Skeletal muscle satellite cell (primary cell): Measurements from ENCODE around the gene ANO10.

Experiments
- H3K27me3 ChIP-seq: 2 replicates; pipeline ENCODE4 v1.7.0; 2013; ENCODE audit warnings: low read length; ENCODE audit not compliant: control insufficient read depth, insufficient read depth
- H3K36me3 ChIP-seq: 2 replicates; pipeline ENCODE4 v1.7.0; 2013; ENCODE audit warnings: mild to moderate bottlenecking, control low read depth, low read length; ENCODE audit not compliant: insufficient read depth
- H3K4me1 ChIP-seq: 2 replicates; pipeline ENCODE4 v1.7.0; 2013; ENCODE audit warnings: low read length; ENCODE audit not compliant: control insufficient read depth, insufficient read depth
- H3K4me2 ChIP-seq: 2 replicates; pipeline ENCODE4 v1.7.0; 2013; ENCODE audit warnings: mild to moderate bottlenecking, low read length
- H3K4me3 ChIP-seq: 2 replicates; pipeline ENCODE4 v1.7.0; 2013; ENCODE audit warnings: low read length
- H3K9ac ChIP-seq: 2 replicates; pipeline ENCODE4 v1.7.0; 2013; ENCODE audit warnings: mild to moderate bottlenecking, low read depth, low read length, moderate library complexity
- H3K9me3 ChIP-seq: replicated peaks from 2 replicates; pipeline ENCODE4 v1.7.0; 2013; ENCODE audit warnings: mild to moderate bottlenecking, control low read depth, low read length

The ANO10 gene

DNA sequence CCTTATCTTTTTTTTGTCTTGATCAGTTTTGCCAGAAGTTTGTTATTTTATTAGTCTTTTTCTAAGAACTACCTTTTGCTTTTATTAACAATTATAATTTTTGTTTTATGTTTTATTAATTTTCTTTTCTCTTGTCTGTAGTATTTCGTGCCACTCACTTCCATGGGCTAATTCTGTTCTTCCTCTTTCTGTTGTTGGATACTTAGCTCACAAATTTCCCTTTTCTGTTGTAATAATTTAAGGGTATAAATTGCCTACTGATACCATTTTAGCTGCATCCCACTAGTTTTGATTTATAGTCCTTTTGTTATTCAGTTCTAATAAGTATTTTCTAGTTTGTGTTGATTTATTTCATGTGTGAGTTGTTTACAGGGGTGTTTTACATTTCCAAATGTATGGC is 286.8 kb downstream of the ANO10 start:
- H3K36me3 ChIP-seq: peaks cover 41% of the 10 kb centered on the region
- no peak overlapping the region for H3K4me3 ChIP-seq
- no peak overlapping the region for H3K9ac ChIP-seq
- no peaks in the 10 kb centered on the region for H3K4me1 ChIP-seq
- no peaks in the 10 kb centered on the region for H3K27me3 ChIP-seq
- H3K9me3 ChIP-seq: peaks cover 16% of the 10 kb centered on the region
- no peak overlapping the region for H3K4me2 ChIP-seq

DNA sequence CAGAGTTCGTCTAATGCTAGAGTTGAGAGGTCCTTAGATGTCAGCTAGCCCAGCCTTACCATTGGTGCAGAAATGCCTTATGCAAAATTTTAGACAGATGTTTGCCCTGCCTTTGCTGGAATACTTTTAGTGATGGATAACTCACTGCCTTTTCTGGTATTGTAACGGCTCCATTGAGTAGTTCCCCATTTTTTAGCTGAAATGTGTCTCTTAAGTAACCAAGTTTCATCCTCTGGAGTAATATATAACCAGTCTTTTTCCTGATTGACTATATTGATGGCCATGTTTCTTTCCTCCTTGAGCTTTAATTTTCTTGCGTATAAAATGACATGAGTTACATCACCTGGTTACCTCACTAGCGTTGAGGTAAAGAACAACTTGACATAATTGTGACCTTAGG is 290.4 kb downstream of the ANO10 start:
- Histone ChIP-seq H3K36me3 (peaks cover 22% of the 10 kb centered on the region), H3K9me3 (peaks cover 7% of the 10 kb centered on the region), H3K4me1 (peaks cover 9% of the 10 kb centered on the region), H3K27me3 (no peaks in the 10 kb centered on the region), H3K9ac (no peak overlapping the region), H3K4me2 (no peak overlapping the region), H3K4me3 (no peak overlapping the region)

DNA sequence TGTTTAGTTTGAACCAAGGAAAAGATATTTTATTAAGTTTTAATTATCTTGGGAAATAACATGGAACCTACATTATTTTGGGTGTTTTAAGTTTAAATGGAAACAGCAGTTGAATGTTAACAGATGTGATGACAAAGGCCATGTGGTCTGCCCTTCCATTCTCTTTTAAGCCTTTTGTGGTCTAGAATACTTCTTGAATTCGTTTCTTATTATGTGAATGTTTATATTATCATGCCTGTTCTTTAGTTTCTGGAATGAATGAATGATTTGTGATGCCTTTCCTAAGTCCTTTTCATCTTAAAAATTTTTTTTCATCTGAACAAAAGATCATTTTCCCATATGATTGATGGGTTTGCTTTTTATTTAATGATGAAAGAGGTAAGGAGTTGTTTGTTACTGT is 290.8 kb downstream of the ANO10 start:
- Histone ChIP-seq H3K36me3 (peaks cover 18% of the 10 kb centered on the region), H3K9me3 (peaks cover 7% of the 10 kb centered on the region), H3K4me1 (peaks cover 9% of the 10 kb centered on the region), H3K27me3 (no peaks in the 10 kb centered on the region), H3K9ac (no peak overlapping the region), H3K4me2 (no peak overlapping the region), H3K4me3 (no peak overlapping the region)

DNA sequence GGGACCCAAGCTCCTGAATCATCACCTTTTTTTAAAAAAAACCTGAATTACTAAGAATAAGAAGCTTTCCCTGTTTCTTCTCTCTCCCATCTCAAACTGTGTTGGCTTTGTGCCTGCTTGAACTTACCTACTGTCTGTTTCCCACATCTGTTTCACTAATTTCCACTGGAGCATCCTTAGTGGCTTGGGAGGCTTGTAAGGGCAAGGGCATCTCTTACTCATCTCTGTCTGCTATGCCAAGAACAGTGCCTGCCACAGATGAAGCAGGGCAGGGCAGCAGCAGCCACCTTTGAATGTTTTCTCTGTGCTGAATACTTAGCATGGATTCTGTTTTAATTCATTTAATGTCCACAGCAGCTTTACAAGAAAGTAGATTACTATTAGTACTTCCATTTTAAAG is 293.2 kb downstream of the ANO10 start:
- Histone ChIP-seq H3K4me2 (no peak overlapping the region), H3K27me3 (no peaks in the 10 kb centered on the region), H3K4me3 (no peak overlapping the region), H3K9me3 (no peaks in the 10 kb centered on the region), H3K36me3 (peaks cover 10% of the 10 kb centered on the region), H3K4me1 (peaks cover 9% of the 10 kb centered on the region), H3K9ac (no peak overlapping the region)

DNA sequence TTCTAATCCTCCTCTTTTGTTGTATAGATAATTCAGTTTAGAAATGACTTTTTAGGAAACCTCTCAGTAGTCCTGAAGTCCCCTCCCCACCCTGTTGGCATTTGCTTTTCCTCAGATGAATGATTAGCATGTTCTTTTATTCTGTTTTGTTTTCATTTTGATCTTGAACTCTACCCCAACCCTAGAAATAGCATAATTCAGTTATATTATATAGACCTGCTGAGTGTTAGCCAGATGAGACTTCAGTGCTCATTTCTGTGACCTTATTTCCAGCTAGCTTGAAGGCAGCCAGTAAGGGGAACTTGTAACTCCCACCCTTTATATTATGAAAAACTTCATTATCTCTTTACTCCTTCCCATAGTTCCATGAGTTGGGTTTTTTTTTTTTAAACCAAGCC is 294.2 kb downstream of the ANO10 start:
- Histone ChIP-seq H3K9ac (no peak overlapping the region), H3K4me3 (no peak overlapping the region), H3K4me2 (no peak overlapping the region), H3K4me1 (peaks cover 9% of the 10 kb centered on the region), H3K36me3 (peaks cover 9% of the 10 kb centered on the region), H3K9me3 (no peaks in the 10 kb centered on the region), H3K27me3 (no peaks in the 10 kb centered on the region)

DNA sequence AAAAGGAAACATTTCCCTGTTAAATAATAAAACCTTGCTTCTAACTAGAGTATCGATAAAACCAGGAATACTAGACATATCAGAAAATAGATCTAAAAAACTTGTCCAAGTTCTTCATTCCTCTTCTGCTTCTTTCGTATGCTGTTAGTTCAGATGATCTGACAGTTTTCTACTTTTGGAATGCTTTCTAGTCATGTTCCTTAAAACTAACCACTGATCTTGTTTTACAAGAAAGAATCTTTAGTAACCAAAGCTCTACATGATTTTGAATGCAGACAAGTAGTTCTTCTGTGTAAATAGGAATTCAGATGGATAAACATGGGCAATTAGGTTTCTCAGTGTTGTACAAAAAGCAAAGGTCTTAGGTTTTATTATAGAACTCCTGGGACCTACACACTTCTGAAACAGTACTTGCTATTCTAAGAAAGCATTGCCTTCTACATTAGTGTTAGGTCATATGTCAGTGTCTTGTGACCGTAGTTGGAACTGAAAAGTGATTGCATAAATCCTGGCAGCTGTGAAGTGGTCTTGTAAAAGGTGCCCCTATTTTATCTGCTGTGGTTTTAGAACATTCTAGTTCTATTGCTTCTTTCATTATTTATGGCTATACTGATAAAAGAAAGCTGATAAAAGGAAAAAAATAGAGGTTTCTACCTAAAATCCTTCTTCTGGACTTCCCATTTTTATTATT is 294.8 kb downstream of the ANO10 start:
- no peak overlapping the region for H3K4me2 ChIP-seq
- H3K36me3 ChIP-seq: peaks cover 6% of the 10 kb centered on the region
- no peak overlapping the region for H3K9ac ChIP-seq
- H3K4me1 ChIP-seq: peaks cover 9% of the 10 kb centered on the region
- H3K4me3 ChIP-seq: no peak overlapping the region
- no peaks in the 10 kb centered on the region for H3K27me3 ChIP-seq
- no peaks in the 10 kb centered on the region for H3K9me3 ChIP-seq

DNA sequence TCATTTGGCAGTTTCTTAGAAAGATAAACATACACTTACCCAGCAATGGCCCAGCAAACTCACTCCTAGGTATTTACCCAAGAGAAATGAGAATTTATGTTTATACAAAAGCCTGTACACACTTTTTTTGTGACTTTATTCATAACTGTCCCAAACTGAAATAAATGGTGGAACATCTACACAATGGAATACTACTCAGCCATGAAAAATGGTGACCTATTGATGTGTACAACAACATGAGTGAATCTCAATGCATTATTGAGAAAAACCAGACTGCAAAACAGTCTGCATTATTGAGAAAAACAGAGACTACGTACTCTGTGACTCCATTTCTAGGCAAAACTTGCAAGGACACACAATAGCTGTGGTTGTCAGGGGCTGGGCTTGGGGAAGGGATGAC is 298.3 kb downstream of the ANO10 start:
- H3K9ac ChIP-seq: no peak overlapping the region
- H3K4me2 ChIP-seq: no peak overlapping the region
- peaks cover 6% of the 10 kb centered on the region for H3K4me1 ChIP-seq
- H3K36me3 ChIP-seq: peaks cover 13% of the 10 kb centered on the region
- no peak overlapping the region for H3K4me3 ChIP-seq
- no peaks in the 10 kb centered on the region for H3K27me3 ChIP-seq
- no peaks in the 10 kb centered on the region for H3K9me3 ChIP-seq

DNA sequence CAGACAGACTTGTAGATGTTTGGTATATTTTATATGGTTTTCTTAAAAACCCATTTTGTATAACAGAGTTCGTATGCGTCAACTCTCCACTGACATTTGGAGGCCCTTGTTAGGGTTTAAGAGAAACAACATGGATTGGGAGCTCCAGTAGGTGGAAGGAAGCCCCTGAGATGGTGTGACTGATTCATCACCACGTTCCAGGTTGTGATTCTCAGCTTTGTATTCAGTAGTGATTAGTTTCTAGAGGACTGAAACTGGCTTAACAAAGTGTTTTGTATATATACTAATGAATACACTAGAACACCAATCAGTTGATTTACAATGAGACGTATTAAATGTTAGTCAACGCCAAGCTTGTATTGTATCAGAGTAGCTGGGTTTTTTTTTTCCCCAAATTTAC is 301.5 kb downstream of the ANO10 start:
- no peaks in the 10 kb centered on the region for H3K9me3 ChIP-seq
- peaks cover 16% of the 10 kb centered on the region for H3K36me3 ChIP-seq
- H3K4me1 ChIP-seq: peaks cover 9% of the 10 kb centered on the region
- no peak overlapping the region for H3K4me2 ChIP-seq
- no peaks in the 10 kb centered on the region for H3K27me3 ChIP-seq
- no peak overlapping the region for H3K9ac ChIP-seq
- H3K4me3 ChIP-seq: no peak overlapping the region

DNA sequence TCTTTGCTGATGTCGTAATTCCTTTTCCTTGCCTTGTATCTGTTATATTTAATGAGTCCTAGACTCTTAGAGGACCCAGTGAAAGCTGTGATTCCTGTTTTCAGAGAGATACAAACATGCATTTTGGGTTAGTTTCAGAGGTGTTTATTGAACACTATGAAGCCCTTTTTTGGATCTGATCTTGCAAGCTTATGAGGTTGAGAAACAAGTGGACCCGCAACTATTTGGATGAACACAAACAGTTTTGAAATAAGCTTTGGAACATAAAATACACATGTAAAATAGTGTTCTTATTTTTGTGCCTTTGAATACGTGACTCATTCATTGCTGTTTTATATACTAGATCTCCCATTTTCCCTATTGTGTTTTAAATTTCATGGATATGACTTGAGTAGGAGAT is 302.0 kb downstream of the ANO10 start:
- Histone ChIP-seq H3K9ac (no peak overlapping the region), H3K9me3 (no peaks in the 10 kb centered on the region), H3K4me1 (peaks cover 9% of the 10 kb centered on the region)

DNA sequence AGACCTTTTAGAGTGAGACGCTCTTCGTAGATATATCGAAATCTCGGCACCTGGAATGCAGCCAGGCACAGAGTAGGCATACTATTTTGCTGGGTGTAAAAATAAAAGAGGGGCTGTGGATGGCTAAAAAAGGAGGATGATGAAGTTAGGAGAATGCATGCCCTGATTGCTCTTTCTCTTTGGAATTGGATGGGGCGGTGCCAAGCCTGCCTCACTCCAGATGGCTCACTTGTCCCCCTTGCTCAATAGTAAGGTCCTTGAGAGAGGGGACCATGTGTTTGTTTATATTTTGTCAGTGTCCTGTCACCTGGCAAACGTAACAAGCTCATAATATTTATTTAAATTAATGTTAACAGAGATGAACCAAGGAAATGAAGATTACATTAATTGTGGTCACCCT is 302.4 kb downstream of the ANO10 start:
- H3K9ac ChIP-seq: no peak overlapping the region
- H3K4me1 ChIP-seq: peaks cover 9% of the 10 kb centered on the region
- no peaks in the 10 kb centered on the region for H3K27me3 ChIP-seq
- H3K9me3 ChIP-seq: no peaks in the 10 kb centered on the region
- peaks cover 16% of the 10 kb centered on the region for H3K36me3 ChIP-seq
- H3K4me2 ChIP-seq: no peak overlapping the region
- H3K4me3 ChIP-seq: no peak overlapping the region

More for the DNA sequence above, 302.0 kb downstream of the ANO10 start:
- no peak overlapping the region for H3K4me2 ChIP-seq
- H3K36me3 ChIP-seq: peaks cover 16% of the 10 kb centered on the region
- no peak overlapping the region for H3K4me3 ChIP-seq
- no peaks in the 10 kb centered on the region for H3K27me3 ChIP-seq

DNA sequence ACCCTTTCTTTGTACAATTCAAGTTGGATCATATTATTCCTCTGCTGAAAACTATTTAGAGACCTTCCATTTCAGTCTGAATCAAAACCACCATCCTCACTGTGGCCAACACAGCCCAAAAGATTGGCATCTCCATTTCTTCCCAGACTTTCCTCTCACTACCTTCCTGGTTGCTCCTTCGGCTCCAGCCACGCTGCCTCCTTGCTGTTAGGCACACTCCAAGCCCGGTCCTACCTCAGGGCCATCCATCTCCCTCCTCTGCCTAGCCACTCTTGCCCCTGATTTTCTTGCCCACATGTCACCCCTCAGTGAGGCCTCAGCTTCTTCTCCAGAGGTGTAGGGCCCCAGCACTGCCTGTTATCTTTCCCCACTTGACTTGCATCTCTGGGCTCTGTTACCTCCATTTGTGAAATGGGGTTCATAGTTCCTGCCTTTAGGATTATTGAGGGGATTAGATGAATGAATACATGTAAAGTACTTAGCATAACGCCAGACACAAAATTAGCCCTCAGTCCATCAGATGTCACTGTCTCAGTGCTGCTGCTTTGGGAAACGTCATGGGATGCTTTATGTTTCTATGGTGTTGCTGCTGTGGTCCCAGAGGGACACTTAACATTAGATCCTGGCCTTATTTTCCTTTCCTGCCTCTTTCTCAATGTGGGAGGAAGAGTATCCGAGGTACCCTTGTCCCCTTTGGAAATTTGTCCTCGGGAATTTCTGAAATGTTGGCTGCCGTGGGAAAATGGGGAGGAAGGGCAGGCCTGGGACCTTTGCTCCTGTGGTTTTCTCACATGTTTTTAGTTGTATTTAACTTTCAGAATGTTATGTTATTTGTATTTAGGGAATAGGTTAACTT is 304.1 kb downstream of the ANO10 start:
- Histone ChIP-seq H3K4me2 (no peak overlapping the region), H3K36me3 (peaks cover 13% of the 10 kb centered on the region), H3K4me1 (peaks cover 9% of the 10 kb centered on the region), H3K27me3 (no peaks in the 10 kb centered on the region), H3K9me3 (no peaks in the 10 kb centered on the region), H3K4me3 (no peak overlapping the region), H3K9ac (no peak overlapping the region)
